Fibroblast of skin of right biceps (primary cell): ENCODE measurements around the gene CAPS2.
A peak's percentile ranks its signal among the peaks of the same experiment; 100 is the strongest.

ENCODE experiments used
- DNase-seq: peaks from one replicate; pipeline ENCODE4 v3.0.0-alpha.2; 2013

CAPS2 gene

GRCh38 chr12:75302781-75303180, 27.3 kb downstream of the CAPS2 start:
- no peak for DNase-seq

- DNase-seq = no peak
These were observed 27.9 kb downstream of the CAPS2 start for GRCh38 chr12:75302225-75302624.

- no peak for DNase-seq
These were observed 35.3 kb downstream of the CAPS2 start for GRCh38 chr12:75294797-75295196.

- DNase-seq = no peak
These were observed 35.8 kb downstream of the CAPS2 start for GRCh38 chr12:75294336-75294735.

- DNase-seq = no peak
These were observed 39.1 kb downstream of the CAPS2 start for GRCh38 chr12:75291014-75291413.

- peak; percentile 3 for DNase-seq
These were observed 40.4 kb downstream of the CAPS2 start for GRCh38 chr12:75289753-75290152.

GRCh38 chr12:75288860-75289259, 41.3 kb downstream of the CAPS2 start:
- DNase-seq = no peak

- no peak for DNase-seq
These were observed 54.4 kb downstream of the CAPS2 start for GRCh38 chr12:75275702-75276101.

- DNase-seq = no peak
These were observed 58.5 kb downstream of the CAPS2 start for GRCh38 chr12:75271576-75271975.

GRCh38 chr12:75270157-75270556, 60.0 kb downstream of the CAPS2 start:
- no peak for DNase-seq

GRCh38 chr12:75269209-75269608, 60.9 kb downstream of the CAPS2 start:
- no peak for DNase-seq

GRCh38 chr12:75260316-75260715, 69.8 kb downstream of the CAPS2 start:
- DNase-seq = no peak

- no peak for DNase-seq
These were observed 71.0 kb downstream of the CAPS2 start for GRCh38 chr12:75259143-75259542.

- DNase-seq = no peak
These were observed 72.6 kb downstream of the CAPS2 start for GRCh38 chr12:75257510-75257909.

- no peak for DNase-seq
These were observed 85.0 kb downstream of the CAPS2 start for GRCh38 chr12:75245108-75245507.

- DNase-seq = no peak
These were observed 90.1 kb downstream of the CAPS2 start for GRCh38 chr12:75239987-75240386.

GRCh38 chr12:75236206-75236605, 93.9 kb downstream of the CAPS2 start:
- DNase-seq = no peak

GRCh38 chr12:75227132-75227531, 103.0 kb downstream of the CAPS2 start:
- no peak for DNase-seq
